K562 (cell line): ENCODE measurements around the gene NINJ2.

Experiments
- CBFB ChIP-seq: sonication (generic); formaldehyde crosslinking; IDR thresholded peaks from 2 replicates; pipeline ENCODE4 v1.4.0; 2020; ENCODE audit warnings: mild to moderate bottlenecking, missing genetic modification reagents
- CTCF ChIP-seq, 3 experiments: IDR thresholded peaks in 2 of 3; conservative IDR thresholded peaks in 1 of 3; 2 replicates each; pipeline ENCODE4 v1.5.1; 2011 to 2012; ENCODE audit warnings: low read length in 3 of 3, mild to moderate bottlenecking in 3 of 3, control low read depth in 2 of 3, improper control_type of control experiment in 1 of 3, inconsistent platforms in 1 of 3, low read depth in 1 of 3, mixed read lengths in 1 of 3, moderate library complexity in 1 of 3; ENCODE audit not compliant: insufficient read depth in 2 of 3
- HDAC6 ChIP-seq: IDR thresholded peaks from 2 replicates; pipeline ENCODE4 v1.6.1; 2012; ENCODE audit warnings: low read depth, mild to moderate bottlenecking, control low read depth, inconsistent platforms, low read length, moderate library complexity
- NFYB ChIP-seq: IDR thresholded peaks from 2 replicates; pipeline ENCODE4 v1.6.1; 2011; ENCODE audit warnings: mild to moderate bottlenecking, moderate library complexity; ENCODE audit not compliant: insufficient read length; ENCODE audit errors: extremely low read depth
- RFX1 ChIP-seq: fragments of 450-650 bp; IDR thresholded peaks from 2 replicates; pipeline ENCODE4 v1.6.1; 2016; ENCODE audit warnings: mild to moderate bottlenecking, moderate library complexity
- RNF2 ChIP-seq: sonication (generic); IDR thresholded peaks from 2 replicates; pipeline ENCODE4 v1.6.1; 2016
- TCF7 ChIP-seq: sonication (generic); IDR thresholded peaks from 2 replicates; pipeline ENCODE4 v1.6.1; 2016; ENCODE audit warnings: antibody characterized with exemption, borderline replicate concordance
- ZBTB49 ChIP-seq: sonication (generic); formaldehyde crosslinking; IDR thresholded peaks from 2 replicates; pipeline ENCODE4 v1.8.0; 2022; ENCODE audit warnings: missing genetic modification reagents, mild to moderate bottlenecking, borderline replicate concordance

GRCh38 chr12:697481-697880, 34.2 kb upstream of the NINJ2 start:
- TF ChIP-seq RNF2 (no peak), CTCF (IDR thresholded peaks at IDR 0.05 in 2 of 3, conservative IDR thresholded peaks at IDR 0.05 in 1 of 3; ENCODE audit: insufficient read depth in 2 of 3, low read depth in 1 of 3, low read length in 3 of 3) (no peak), ZBTB49 (no peak), RFX1 (no peak), HDAC6 (no peak), NFYB (no peak), TCF7 (no peak), CBFB (CRISPR knock-in tag) (no peak)
